KMS-11 (cell line): Measurements from ENCODE around the gene VMP1.
"Not testable (repeated sequence)": the region's sequence is repeated elsewhere in the genome, so short reads cannot be mapped to it uniquely, and the experiment has no call there.

Experiments used
- H2AFZ ChIP-seq: fragments of 200-600 bp; sonication (generic); 2 replicates; pipeline ENCODE4 v1.6.1; 2016; ENCODE audit warnings: antibody characterized with exemption, mixed run types, low read depth
- H3K27ac ChIP-seq: fragments of 200-600 bp; sonication (generic); 2 replicates; pipeline ENCODE4 v1.6.1; 2016; ENCODE audit warnings: mild to moderate bottlenecking, mixed run types
- H3K27me3 ChIP-seq: fragments of 200-600 bp; sonication (generic); 2 replicates; pipeline ENCODE4 v1.6.1; 2017; ENCODE audit warnings: mild to moderate bottlenecking, low read depth, mixed run types, moderate library complexity; ENCODE audit not compliant: insufficient read depth
- H3K36me3 ChIP-seq: fragments of 200-600 bp; sonication (generic); 2 replicates; pipeline ENCODE4 v1.6.1; 2017; ENCODE audit warnings: mild to moderate bottlenecking, mixed run types; ENCODE audit not compliant: insufficient read depth
- H3K4me1 ChIP-seq: fragments of 200-600 bp; sonication (generic); 2 replicates; pipeline ENCODE4 v1.6.1; 2016; ENCODE audit warnings: mild to moderate bottlenecking, low read depth, mixed run types; ENCODE audit not compliant: poor library complexity, severe bottlenecking
- H3K4me2 ChIP-seq: fragments of 200-600 bp; sonication (generic); 2 replicates; pipeline ENCODE4 v1.7.0; 2016; ENCODE audit warnings: mild to moderate bottlenecking, mixed run types
- H3K4me3 ChIP-seq: fragments of 200-600 bp; sonication (generic); IDR thresholded peaks from 2 replicates; pipeline ENCODE4 v1.6.1; 2017; ENCODE audit warnings: low read depth, low read length, mixed read lengths; ENCODE audit not compliant: insufficient read depth
- H3K79me2 ChIP-seq: fragments of 200-600 bp; sonication (generic); 2 replicates; pipeline ENCODE4 v1.6.1; 2016; ENCODE audit warnings: low read depth, mixed run types; ENCODE audit not compliant: insufficient read depth
- H3K9ac ChIP-seq: fragments of 200-600 bp; sonication (generic); 2 replicates; pipeline ENCODE4 v1.6.1; 2016; ENCODE audit warnings: mild to moderate bottlenecking, mixed run types
- H4K20me1 ChIP-seq: fragments of 200-600 bp; sonication (generic); 2 replicates; pipeline ENCODE4 v1.6.1; 2016; ENCODE audit warnings: mild to moderate bottlenecking, mixed run types; ENCODE audit not compliant: insufficient read depth
- CTCF ChIP-seq: fragments of 200-600 bp; sonication (generic); conservative IDR thresholded peaks from 2 replicates; pipeline ENCODE4 v1.6.1; 2017; ENCODE audit warnings: low read depth, mild to moderate bottlenecking, antibody characterized with exemption, low read length, moderate library complexity, mixed read lengths

VMP1 gene

GRCh38 chr17:59753522-59754467, 46.3 kb downstream of the VMP1 start:
- H3K36me3 ChIP-seq = no peaks in the 10 kb centered on the region
- no peak overlapping the region for H2AFZ ChIP-seq
- peak overlapping the region; percentile 4 for H3K27ac ChIP-seq
- H3K79me2 ChIP-seq = no peaks in the 10 kb centered on the region
- peak; percentile 92 for TF ChIP-seq CTCF
- no peak overlapping the region for H3K4me3 ChIP-seq
- peak overlapping the region; percentile 47 for H3K4me2 ChIP-seq
- H3K9ac ChIP-seq = no peak overlapping the region
- H3K4me1 ChIP-seq = peaks cover 28% of the 10 kb centered on the region
- H3K27me3 ChIP-seq = no peaks in the 10 kb centered on the region
- no peaks in the 10 kb centered on the region for H4K20me1 ChIP-seq

- Histone ChIP-seq H4K20me1 (no peaks in the 10 kb centered on the region), H3K4me3 (no peak overlapping the region), H3K27ac (no peak overlapping the region), H3K4me2 (0 out of 2 replicates have a peak overlapping the region, but pooled peaks have one; percentile 47), H2AFZ (no peak overlapping the region), H3K9ac (no peak overlapping the region), H3K4me1 (peaks cover 28% of the 10 kb centered on the region), H3K27me3 (no peaks in the 10 kb centered on the region), H3K79me2 (no peaks in the 10 kb centered on the region), H3K36me3 (no peaks in the 10 kb centered on the region)
- no peak for TF ChIP-seq CTCF
Measured at GRCh38 chr17:59754552-59754951, 47.1 kb downstream of the VMP1 start.

GRCh38 chr17:59755069-59755468, 47.6 kb downstream of the VMP1 start:
- H3K36me3 ChIP-seq, H3K9ac ChIP-seq, H3K4me2 ChIP-seq, H3K4me3 ChIP-seq, H3K79me2 ChIP-seq, H3K27me3 ChIP-seq, H3K27ac ChIP-seq, H4K20me1 ChIP-seq, H2AFZ ChIP-seq: not testable (repeated sequence)
- H3K4me1 ChIP-seq = peaks cover 28% of the 10 kb centered on the region

GRCh38 chr17:59756236-59756818, 48.9 kb downstream of the VMP1 start:
- H3K79me2 ChIP-seq = no peaks in the 10 kb centered on the region
- no peak overlapping the region for H3K27ac ChIP-seq
- H4K20me1 ChIP-seq = no peaks in the 10 kb centered on the region
- no peak overlapping the region for H3K4me3 ChIP-seq
- H3K9ac ChIP-seq = no peak overlapping the region
- H3K4me1 ChIP-seq = peaks cover 32% of the 10 kb centered on the region
- no peaks in the 10 kb centered on the region for H3K36me3 ChIP-seq
- no peak overlapping the region for H2AFZ ChIP-seq
- H3K4me2 ChIP-seq = no peak overlapping the region
- TF ChIP-seq CTCF = no peak
- H3K27me3 ChIP-seq = no peaks in the 10 kb centered on the region

GRCh38 chr17:59757043-59757442, 49.6 kb downstream of the VMP1 start:
- Histone ChIP-seq H2AFZ (no peak overlapping the region), H3K27me3 (no peaks in the 10 kb centered on the region), H3K9ac (no peak overlapping the region), H4K20me1 (no peaks in the 10 kb centered on the region), H3K27ac (no peak overlapping the region), H3K4me2 (no peak overlapping the region), H3K36me3 (no peaks in the 10 kb centered on the region), H3K4me3 (no peak overlapping the region), H3K79me2 (no peaks in the 10 kb centered on the region), H3K4me1 (peaks cover 39% of the 10 kb centered on the region)
- no peak for TF ChIP-seq CTCF
